Stimulated activated CD4-positive, alpha-beta T cell treated with anti-CD3 and anti-CD28 coated beads, TNF-alpha, amount 100 ng/mL, for 4 hours (primary cell): ENCODE results near the gene C20orf144.

Source experiments
- DNase-seq, 3 experiments: peaks; one replicate each; pipeline ENCODE4 v3.0.0-alpha.2; 2020; ENCODE audit warnings: low read depth in 3 of 3

Gene C20orf144

GRCh38 chr20:33676652-33677645 is 14.8 kb downstream of the C20orf144 start:
- DNase-seq: no peak

- DNase-seq: no peak
These were observed 16.0 kb downstream of the C20orf144 start for GRCh38 chr20:33677991-33678702.

- no peak for DNase-seq
These were observed 17.8 kb downstream of the C20orf144 start for GRCh38 chr20:33679758-33680485.

GRCh38 chr20:33680686-33681085 is 18.6 kb downstream of the C20orf144 start:
- no peak for DNase-seq

- DNase-seq: no peak
These were observed 19.2 kb downstream of the C20orf144 start for GRCh38 chr20:33681288-33681687.

- DNase-seq: no peak
These were observed 19.7 kb downstream of the C20orf144 start for GRCh38 chr20:33681728-33682353.

- no peak for DNase-seq
These were observed 22.6 kb downstream of the C20orf144 start for GRCh38 chr20:33684533-33685327.

GRCh38 chr20:33685328-33686099 is 23.4 kb downstream of the C20orf144 start:
- peak in 1 of 3 experiments; percentile 50 for DNase-seq

GRCh38 chr20:33686100-33686983 is 24.2 kb downstream of the C20orf144 start, which contains the start of gene E2F1:
E2F1 (minus strand) TSS chr20:33686385; CDS start chr20:33686264, 121 bp downstream.
- DNase-seq: peak; percentile 87 to 96 (median 89)

GRCh38 chr20:33686984-33687366 is 24.8 kb downstream of the C20orf144 start:
- DNase-seq: no peak

- no peak for DNase-seq
These were observed 25.3 kb downstream of the C20orf144 start for GRCh38 chr20:33687370-33687915.

- no peak for DNase-seq
These were observed 26.1 kb downstream of the C20orf144 start for GRCh38 chr20:33687993-33688937.

- no peak for DNase-seq
These were observed 26.9 kb downstream of the C20orf144 start for GRCh38 chr20:33688938-33689424.

- DNase-seq: no peak
These were observed 27.4 kb downstream of the C20orf144 start for GRCh38 chr20:33689493-33689892.

- no peak for DNase-seq
These were observed 27.8 kb downstream of the C20orf144 start for GRCh38 chr20:33689973-33690372.

GRCh38 chr20:33693289-33693688 is 31.2 kb downstream of the C20orf144 start:
- DNase-seq: no peak
